SK-N-SH treated with all-trans-retinoic acid at 6 μM for 48 hours (cell line): Measurements from ENCODE around the gene WNK1.

Source experiments
- ARNTL ChIP-seq: fragments of 450-650 bp; formaldehyde crosslinking; IDR thresholded peaks from 2 replicates; pipeline ENCODE4 v1.5.0; 2020; ENCODE audit warnings: low read depth, mild to moderate bottlenecking, moderate library complexity, borderline replicate concordance
- BACH2 ChIP-seq: fragments of 250-450 bp; sonication (Bioruptor Pico); IDR thresholded peaks from 2 replicates; pipeline ENCODE4 v1.9.0; 2021; ENCODE audit warnings: mild to moderate bottlenecking, borderline replicate concordance
- POU6F1 ChIP-seq: fragments of 250-450 bp; sonication (Bioruptor Pico); IDR thresholded peaks from 2 replicates; pipeline ENCODE4 v1.8.0; 2021; ENCODE audit warnings: low read depth, mild to moderate bottlenecking, moderate library complexity, borderline replicate concordance
- TCF4 ChIP-seq: fragments of 250-450 bp; sonication (Bioruptor Pico); IDR thresholded peaks from 2 replicates; pipeline ENCODE4 v1.8.0; 2021; ENCODE audit warnings: mild to moderate bottlenecking, moderate library complexity, borderline replicate concordance
- ZFP30 ChIP-seq: fragments of 450-650 bp; formaldehyde crosslinking; IDR thresholded peaks from 2 replicates; pipeline ENCODE4 v1.5.0; 2022; ENCODE audit warnings: mild to moderate bottlenecking, moderate library complexity
- ZNF8 ChIP-seq: fragments of 450-650 bp; formaldehyde crosslinking; IDR thresholded peaks from 2 replicates; pipeline ENCODE4 v1.5.0; 2020; ENCODE audit warnings: mild to moderate bottlenecking, moderate library complexity

GRCh38 chr12:946212-946611, 193.8 kb downstream of the WNK1 start:
- TF ChIP-seq ZNF8 (CRISPR knock-in tag) = no peak
- no peak for TF ChIP-seq ZFP30 (CRISPR knock-in tag)
- no peak for TF ChIP-seq ARNTL
- TF ChIP-seq TCF4 (CRISPR knock-in tag) = no peak
- no peak for TF ChIP-seq BACH2 (CRISPR knock-in tag)
- TF ChIP-seq POU6F1 (CRISPR knock-in tag) = no peak
